A549 (cell line): ENCODE measurements around the gene TRANK1. TPM values are rescaled to one million over a fixed set of nuclear protein-coding genes. Genes with fewer than 3 reads are reported as not detected.

Experiments
- ATAC-seq, 2 experiments: fragments of 200-7000 bp in 1 of 2; fragments of >200 bp in 1 of 2; cut with Nextera tagmentation in 1 of 2; cut with Tn5 transposase in 1 of 2; 3 replicates each; pipeline versions ENCODE4 v1.8.0 to v1.9.1; 2018 to 2020; ENCODE audit warnings: mild to moderate bottlenecking in 1 of 2, moderate library complexity in 1 of 2
- CTCF ChIA-PET: fragments of 300-600 bp; sonication (Branson Sonifier 250); formaldehyde crosslinking; extraction: SDS; loops from one replicate; lab custom pipeline; 2021; ENCODE audit warnings: antibody characterized with exemption, inconsistent platforms; lab: Yijun Ruan, JAX
- POLR2A ChIA-PET: fragments of 350-600 bp; formaldehyde crosslinking; extraction: SDS; loops from one replicate; lab custom pipeline; 2021; ENCODE audit warnings: antibody characterized with exemption, inconsistent platforms; lab: Yijun Ruan, JAX
- DNase-seq, 2 experiments: peaks; one replicate each; pipeline versions ENCODE4 v3.0.0 to v3.0.0-alpha.2; 2011 to 2016; ENCODE audit warnings: low read depth in 1 of 2, low spot score in 1 of 2
- FAIRE-seq: peaks from 2 replicates; lab custom pipeline; 2011; peaks lifted over from hg19 to GRCh38; lab: Jason Lieb, UNC
- H3K27ac ChIP-seq, 2 experiments: fragments of >200 bp; sonication (Bioruptor Twin); formaldehyde crosslinking; 3 replicates each; pipeline ENCODE4 v1.5.1; 2016 to 2017
- H3K4me1 ChIP-seq: fragments of >200 bp; sonication (Bioruptor Twin); formaldehyde crosslinking; 3 replicates; pipeline ENCODE4 v1.6.1; 2016
- H3K4me2 ChIP-seq: fragments of >200 bp; sonication (Bioruptor Twin); formaldehyde crosslinking; 3 replicates; pipeline ENCODE4 v1.6.1; 2016
- H3K4me3 ChIP-seq: fragments of >200 bp; sonication (Bioruptor Twin); formaldehyde crosslinking; 3 replicates; pipeline ENCODE4 v1.5.1; 2016
- H3K9me3 ChIP-seq: fragments of >200 bp; sonication (Bioruptor Twin); formaldehyde crosslinking; 3 replicates; pipeline ENCODE4 v1.6.1; 2016
- CBX8 ChIP-seq: fragments of 200-600 bp; sonication (generic); IDR thresholded peaks from 2 replicates; pipeline ENCODE4 v1.6.1; 2016
- EHF ChIP-seq: fragments of 250-450 bp; sonication (Bioruptor Pico); IDR thresholded peaks from 2 replicates; pipeline ENCODE4 v1.5.0; 2020; ENCODE audit warnings: mild to moderate bottlenecking
- ESRRA ChIP-seq: fragments of 150-350 bp; IDR thresholded peaks from 2 replicates; pipeline ENCODE4 v1.6.1; 2014; ENCODE audit warnings: mild to moderate bottlenecking, low read length, borderline replicate concordance
- GATA3 ChIP-seq: IDR thresholded peaks from 2 replicates; pipeline ENCODE4 v1.6.1; 2012; ENCODE audit warnings: borderline replicate concordance
- HEYL ChIP-seq: fragments of 250-450 bp; sonication (Bioruptor Pico); IDR thresholded peaks from 2 replicates; pipeline ENCODE4 v1.8.0; 2021; ENCODE audit warnings: mild to moderate bottlenecking, moderate library complexity
- HOXA7 ChIP-seq: fragments of 250-450 bp; sonication (Bioruptor Pico); IDR thresholded peaks from 2 replicates; pipeline ENCODE4 v1.5.0; 2020; ENCODE audit warnings: mild to moderate bottlenecking, moderate library complexity
- HOXB13 ChIP-seq: fragments of 250-450 bp; sonication (Bioruptor Pico); IDR thresholded peaks from 2 replicates; pipeline ENCODE4 v1.5.0; 2020; ENCODE audit warnings: low read depth, mild to moderate bottlenecking, moderate library complexity
- JUNB ChIP-seq: fragments of >200 bp; sonication (Bioruptor Twin); formaldehyde crosslinking; IDR thresholded peaks from 2 replicates; pipeline ENCODE4 v1.6.1; 2016
- POLR2A ChIP-seq: IDR thresholded peaks from 2 replicates; pipeline ENCODE4 v1.6.1; 2012; ENCODE audit warnings: mild to moderate bottlenecking, low read length
- POLR2AphosphoS2 ChIP-seq: conservative IDR thresholded peaks from 2 replicates; pipeline ENCODE4 v1.6.1; 2012; ENCODE audit warnings: low read length, improper control_type of control experiment, inconsistent platforms
- ZNF302 ChIP-seq: fragments of 250-450 bp; sonication (Bioruptor Pico); IDR thresholded peaks from 2 replicates; pipeline ENCODE4 v1.9.0; 2021; ENCODE audit warnings: inconsistent platforms, mild to moderate bottlenecking, moderate library complexity
- WGBS: methylation state at CpG from one replicate; pipeline ENCODE4 v1.1.6; 2017; ENCODE audit errors: missing lambda C conversion rate; 5-methylcytosine and 5-hydroxymethylcytosine counted together
- polyA plus RNA-seq, 4 experiments: library from polyadenylated mRNA; depleted of rRNA in 3 of 4; stranded (reverse); fragments of >200 nt; fragmentation: RNase III in 1 of 4; extraction: RNeasy Plus Mini Kit Qiagen cat#74134 plus additional on column Dnase treatment in 1 of 4; gene quantifications; 2 replicates in 3 of 4; 3 replicates in 1 of 4; pipeline ENCODE4 v1.2.3, GENCODE V29; 2011 to 2017
- TF ChIP-seq, protein P1 (sequence below): fragments of 200-600 bp; sonication (generic); IDR thresholded peaks from 2 replicates; pipeline ENCODE4 v1.6.1; 2016; ENCODE audit warnings: antibody characterized with exemption, mild to moderate bottlenecking, moderate library complexity
- TF ChIP-seq, protein P2 (sequence below): IDR thresholded peaks from 2 replicates; pipeline ENCODE4 v1.6.1; 2012
- TF ChIP-seq, protein P3 (sequence below): fragments of 250-450 bp; sonication (Bioruptor Pico); IDR thresholded peaks from 2 replicates; pipeline ENCODE4 v1.5.0; 2020; ENCODE audit warnings: low read depth, mild to moderate bottlenecking, moderate library complexity
- TF ChIP-seq, protein P4 (sequence below): fragments of >200 bp; sonication (Bioruptor Twin); formaldehyde crosslinking; IDR thresholded peaks from 3 replicates; pipeline ENCODE4 v1.5.1; 2016
- TF ChIP-seq, protein P5 (sequence below): IDR thresholded peaks from 2 replicates; pipeline ENCODE4 v1.6.1; 2012

Gene TRANK1
- polyA plus RNA-seq, 2 of the 4 experiments (the other 2 are of a cell fraction): 0.58 to 3.2 TPM

DNA sequence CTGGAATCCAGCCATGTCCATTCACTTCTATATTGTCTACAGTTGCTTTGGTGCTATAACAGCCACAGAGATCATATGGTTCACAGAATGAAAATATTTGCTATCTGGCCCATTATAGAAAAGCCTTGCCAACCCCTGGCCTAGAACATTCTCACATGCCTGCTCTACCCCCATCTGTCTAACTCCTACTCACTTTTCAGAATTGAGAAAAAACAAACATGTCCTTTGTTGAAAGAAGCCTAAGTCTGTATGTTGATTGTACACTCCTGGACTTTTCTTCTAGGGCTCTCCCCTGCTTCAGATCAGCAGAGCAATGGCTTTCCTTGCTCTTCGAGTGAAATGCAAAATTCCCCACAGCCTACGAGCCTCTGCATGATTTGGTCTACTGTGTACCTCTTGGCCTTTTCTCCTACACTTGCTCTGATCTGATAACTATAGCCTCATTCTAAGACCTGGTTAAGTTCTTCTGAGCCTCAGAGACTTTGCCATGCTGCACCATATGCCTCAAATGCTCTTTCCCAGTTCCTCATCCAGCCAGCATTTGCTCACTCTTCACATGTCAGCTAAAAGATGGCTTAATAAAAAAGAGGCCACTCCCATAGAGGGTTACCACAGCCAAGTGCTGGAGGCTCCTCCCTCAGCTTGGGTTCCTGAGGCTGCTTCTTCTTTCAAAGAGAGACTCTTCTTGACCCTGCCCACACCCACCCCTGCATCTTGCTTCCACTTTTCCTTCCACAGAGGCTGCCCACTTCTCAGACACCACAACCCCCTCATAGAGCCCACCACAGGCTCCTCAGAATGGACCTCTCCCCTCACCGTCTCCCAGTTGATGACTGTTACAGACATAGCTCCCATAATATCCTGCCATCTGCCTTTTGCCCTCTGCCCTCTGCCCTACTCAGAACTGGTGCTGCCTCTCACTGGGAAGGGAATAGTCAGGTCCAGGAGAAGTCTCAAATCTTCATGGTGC lies 157.6 kb downstream of the TRANK1 start (continued):
- TF ChIP-seq, protein P1, sequence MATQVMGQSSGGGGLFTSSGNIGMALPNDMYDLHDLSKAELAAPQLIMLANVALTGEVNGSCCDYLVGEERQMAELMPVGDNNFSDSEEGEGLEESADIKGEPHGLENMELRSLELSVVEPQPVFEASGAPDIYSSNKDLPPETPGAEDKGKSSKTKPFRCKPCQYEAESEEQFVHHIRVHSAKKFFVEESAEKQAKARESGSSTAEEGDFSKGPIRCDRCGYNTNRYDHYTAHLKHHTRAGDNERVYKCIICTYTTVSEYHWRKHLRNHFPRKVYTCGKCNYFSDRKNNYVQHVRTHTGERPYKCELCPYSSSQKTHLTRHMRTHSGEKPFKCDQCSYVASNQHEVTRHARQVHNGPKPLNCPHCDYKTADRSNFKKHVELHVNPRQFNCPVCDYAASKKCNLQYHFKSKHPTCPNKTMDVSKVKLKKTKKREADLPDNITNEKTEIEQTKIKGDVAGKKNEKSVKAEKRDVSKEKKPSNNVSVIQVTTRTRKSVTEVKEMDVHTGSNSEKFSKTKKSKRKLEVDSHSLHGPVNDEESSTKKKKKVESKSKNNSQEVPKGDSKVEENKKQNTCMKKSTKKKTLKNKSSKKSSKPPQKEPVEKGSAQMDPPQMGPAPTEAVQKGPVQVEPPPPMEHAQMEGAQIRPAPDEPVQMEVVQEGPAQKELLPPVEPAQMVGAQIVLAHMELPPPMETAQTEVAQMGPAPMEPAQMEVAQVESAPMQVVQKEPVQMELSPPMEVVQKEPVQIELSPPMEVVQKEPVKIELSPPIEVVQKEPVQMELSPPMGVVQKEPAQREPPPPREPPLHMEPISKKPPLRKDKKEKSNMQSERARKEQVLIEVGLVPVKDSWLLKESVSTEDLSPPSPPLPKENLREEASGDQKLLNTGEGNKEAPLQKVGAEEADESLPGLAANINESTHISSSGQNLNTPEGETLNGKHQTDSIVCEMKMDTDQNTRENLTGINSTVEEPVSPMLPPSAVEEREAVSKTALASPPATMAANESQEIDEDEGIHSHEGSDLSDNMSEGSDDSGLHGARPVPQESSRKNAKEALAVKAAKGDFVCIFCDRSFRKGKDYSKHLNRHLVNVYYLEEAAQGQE: no peak

DNA sequence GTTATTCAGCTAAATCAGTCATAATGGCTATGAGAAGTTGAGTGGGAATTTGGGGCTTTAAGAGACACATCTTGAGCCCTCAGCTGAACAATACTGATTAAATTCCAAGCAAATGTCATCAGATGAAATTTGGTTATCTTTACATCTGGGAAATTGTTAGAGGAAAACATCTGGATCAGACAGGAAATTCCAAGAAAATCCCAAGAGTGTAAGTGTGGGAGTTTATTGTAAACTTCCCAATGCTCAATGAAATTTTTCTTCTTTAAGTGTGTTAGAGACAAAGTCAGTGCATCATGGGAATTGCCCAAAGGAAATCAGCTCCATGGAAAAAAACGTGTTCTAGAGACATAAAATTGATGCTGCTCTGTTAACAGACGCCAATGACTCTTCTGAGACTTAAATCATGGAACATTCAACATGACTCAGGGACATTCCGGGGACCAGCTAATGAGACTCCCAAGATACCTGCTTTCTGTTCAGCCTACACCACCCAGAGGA lies 160.7 kb downstream of the TRANK1 start:
- no peak for DNase-seq
- Histone ChIP-seq H3K4me1 (no peaks in the 10 kb centered on the region), H3K4me3 (no peak overlapping the region), H3K27ac (no peak overlapping the region), H3K4me2 (no peak overlapping the region), H3K9me3 (no peaks in the 10 kb centered on the region)
- WGBS: 8% methylated on average over 3 of the region's 3 CpGs
- FAIRE-seq: no peak
- no peak for ATAC-seq
- POLR2A ChIA-PET: no interaction called here
- CTCF ChIA-PET: interaction anchor here (0.6 to 2.2 kb wide), 5 partner anchors 8 to 883 kb away, joined by 3 to 6 read pairs (median 3); no protein-coding TSS in a partner anchor
- TF ChIP-seq ESRRA (no peak), ZNF302 (no peak), HOXB13 (CRISPR knock-in tag) (no peak), POLR2AphosphoS2 (no peak), POLR2A (no peak), HOXA7 (CRISPR knock-in tag) (no peak), HEYL (CRISPR knock-in tag) (no peak), EHF (CRISPR knock-in tag) (no peak), GATA3 (no peak), JUNB (no peak), CBX8 (no peak)
- TF ChIP-seq, protein P2, sequence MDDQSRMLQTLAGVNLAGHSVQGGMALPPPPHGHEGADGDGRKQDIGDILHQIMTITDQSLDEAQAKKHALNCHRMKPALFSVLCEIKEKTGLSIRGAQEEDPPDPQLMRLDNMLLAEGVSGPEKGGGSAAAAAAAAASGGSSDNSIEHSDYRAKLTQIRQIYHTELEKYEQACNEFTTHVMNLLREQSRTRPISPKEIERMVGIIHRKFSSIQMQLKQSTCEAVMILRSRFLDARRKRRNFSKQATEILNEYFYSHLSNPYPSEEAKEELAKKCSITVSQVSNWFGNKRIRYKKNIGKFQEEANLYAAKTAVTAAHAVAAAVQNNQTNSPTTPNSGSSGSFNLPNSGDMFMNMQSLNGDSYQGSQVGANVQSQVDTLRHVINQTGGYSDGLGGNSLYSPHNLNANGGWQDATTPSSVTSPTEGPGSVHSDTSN: no peak
- TF ChIP-seq, protein P3, sequence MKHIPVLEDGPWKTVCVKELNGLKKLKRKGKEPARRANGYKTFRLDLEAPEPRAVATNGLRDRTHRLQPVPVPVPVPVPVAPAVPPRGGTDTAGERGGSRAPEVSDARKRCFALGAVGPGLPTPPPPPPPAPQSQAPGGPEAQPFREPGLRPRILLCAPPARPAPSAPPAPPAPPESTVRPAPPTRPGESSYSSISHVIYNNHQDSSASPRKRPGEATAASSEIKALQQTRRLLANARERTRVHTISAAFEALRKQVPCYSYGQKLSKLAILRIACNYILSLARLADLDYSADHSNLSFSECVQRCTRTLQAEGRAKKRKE (CRISPR knock-in tag): no peak
- TF ChIP-seq, protein P4, sequence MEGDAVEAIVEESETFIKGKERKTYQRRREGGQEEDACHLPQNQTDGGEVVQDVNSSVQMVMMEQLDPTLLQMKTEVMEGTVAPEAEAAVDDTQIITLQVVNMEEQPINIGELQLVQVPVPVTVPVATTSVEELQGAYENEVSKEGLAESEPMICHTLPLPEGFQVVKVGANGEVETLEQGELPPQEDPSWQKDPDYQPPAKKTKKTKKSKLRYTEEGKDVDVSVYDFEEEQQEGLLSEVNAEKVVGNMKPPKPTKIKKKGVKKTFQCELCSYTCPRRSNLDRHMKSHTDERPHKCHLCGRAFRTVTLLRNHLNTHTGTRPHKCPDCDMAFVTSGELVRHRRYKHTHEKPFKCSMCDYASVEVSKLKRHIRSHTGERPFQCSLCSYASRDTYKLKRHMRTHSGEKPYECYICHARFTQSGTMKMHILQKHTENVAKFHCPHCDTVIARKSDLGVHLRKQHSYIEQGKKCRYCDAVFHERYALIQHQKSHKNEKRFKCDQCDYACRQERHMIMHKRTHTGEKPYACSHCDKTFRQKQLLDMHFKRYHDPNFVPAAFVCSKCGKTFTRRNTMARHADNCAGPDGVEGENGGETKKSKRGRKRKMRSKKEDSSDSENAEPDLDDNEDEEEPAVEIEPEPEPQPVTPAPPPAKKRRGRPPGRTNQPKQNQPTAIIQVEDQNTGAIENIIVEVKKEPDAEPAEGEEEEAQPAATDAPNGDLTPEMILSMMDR: no peak
- TF ChIP-seq, protein P5, sequence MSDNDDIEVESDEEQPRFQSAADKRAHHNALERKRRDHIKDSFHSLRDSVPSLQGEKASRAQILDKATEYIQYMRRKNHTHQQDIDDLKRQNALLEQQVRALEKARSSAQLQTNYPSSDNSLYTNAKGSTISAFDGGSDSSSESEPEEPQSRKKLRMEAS: no peak
